Panc1 (cell line): ENCODE results near the gene GMDS.

ENCODE experiments used
- CTCF ChIP-seq: fragments of 450-650 bp; IDR thresholded peaks from 2 replicates; pipeline ENCODE4 v1.5.1; 2017; ENCODE audit warnings: mild to moderate bottlenecking
- POLR2AphosphoS5 ChIP-seq: IDR thresholded peaks from 2 replicates; pipeline ENCODE4 v1.6.1; 2012; ENCODE audit warnings: mild to moderate bottlenecking, low read depth, low read length, moderate library complexity
- SIN3A ChIP-seq: IDR thresholded peaks from 2 replicates; pipeline ENCODE4 v1.6.1; 2012; ENCODE audit warnings: low read depth, mild to moderate bottlenecking, low read length, moderate library complexity, borderline replicate concordance; ENCODE audit not compliant: insufficient read depth
- TCF7L2 ChIP-seq: IDR thresholded peaks from 2 replicates; pipeline ENCODE4 v1.6.1; 2011; ENCODE audit warnings: mild to moderate bottlenecking, low read depth, low read length, inconsistent platforms

GRCh38 chr6:1853761-1854160 lies 391.6 kb downstream of the GMDS start:
- no peak for TF ChIP-seq CTCF
- no peak for TF ChIP-seq POLR2AphosphoS5
- no peak for TF ChIP-seq TCF7L2
- TF ChIP-seq SIN3A = no peak
